GM12875 (cell line): ENCODE measurements around the gene ZBTB7B.
A peak's percentile ranks its signal among the peaks of the same experiment; 100 is the strongest.

Source experiments
- H3K4me3 ChIP-seq: one replicate; pipeline ENCODE4 v1.5.1; 2011; ENCODE audit warnings: low read depth, low read length, control low read depth
- CTCF ChIP-seq: IDR thresholded peaks from 2 replicates; pipeline ENCODE4 v1.5.1; 2011; ENCODE audit warnings: low read depth, mild to moderate bottlenecking, control low read depth, inconsistent platforms, low read length, moderate library complexity, borderline replicate concordance; ENCODE audit not compliant: insufficient read depth

Gene ZBTB7B

GRCh38 chr1:155002464-155003226 lies at the start of gene ZBTB7B:
Gene ZBTB7B (plus strand): TSS chr1:155002802. CDS start chr1:155014661, 11,859 bp downstream.
- peak within 1 kb of the TSS; percentile 94 for H3K4me3 ChIP-seq
- TF ChIP-seq CTCF: no peak

GRCh38 chr1:154953611-154954038 lies 49.0 kb upstream of the ZBTB7B start:
- no peak overlapping the region for H3K4me3 ChIP-seq
- no peak for TF ChIP-seq CTCF

- TF ChIP-seq CTCF: no peak
- peak overlapping the region; percentile 0 for H3K4me3 ChIP-seq
These were observed 48.1 kb upstream of the ZBTB7B start for GRCh38 chr1:154954541-154954940.

- H3K4me3 ChIP-seq: peak overlapping the region; percentile 67
- no peak for TF ChIP-seq CTCF
These were observed 47.4 kb upstream of the ZBTB7B start for GRCh38 chr1:154955039-154955717.

- peak within 1 kb of the TSS; percentile 67 for H3K4me3 ChIP-seq
- no peak for TF ChIP-seq CTCF
These were observed 46.7 kb upstream of the ZBTB7B start, which contains the start of gene PBXIP1 for GRCh38 chr1:154955718-154956543. Gene PBXIP1 (minus strand): TSS chr1:154956099. CDS start chr1:154953721, 2,378 bp downstream.

DNA sequence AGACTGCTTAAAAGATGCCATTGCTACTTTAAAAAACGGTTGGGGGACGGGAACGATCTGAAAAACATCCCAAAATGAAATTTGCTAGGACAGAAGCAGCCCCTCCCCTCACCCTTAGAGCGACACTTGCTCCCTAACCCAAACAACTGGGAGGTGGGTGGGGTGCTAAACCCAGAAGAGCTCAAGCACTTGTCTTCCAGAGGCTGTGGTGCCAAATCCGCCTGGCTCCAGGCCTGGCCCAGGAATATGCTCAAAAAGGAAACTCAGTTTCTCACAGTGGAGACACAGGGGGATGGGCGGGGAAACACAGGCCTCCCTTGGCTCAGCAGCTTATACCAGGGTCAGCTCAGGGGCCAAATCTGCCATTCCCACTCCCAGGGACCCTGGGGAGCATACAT lies 46.1 kb upstream of the ZBTB7B start:
- TF ChIP-seq CTCF: no peak

More for the DNA sequence above, 46.1 kb upstream of the ZBTB7B start:
- H3K4me3 ChIP-seq: peak overlapping the region; percentile 67
